Measurements from ENCODE around the gene IL12RB2.

GRCh38 chr1:67298762-67299161 is 8.9 kb upstream of the IL12RB2 start:
- no peak for TF ChIP-seq CTCF (conservative IDR thresholded peaks at IDR 0.05 in 1 of 2, IDR thresholded peaks at IDR 0.05 in 1 of 2; ENCODE audit: low read depth in 1 of 2, low read length in 2 of 2)
- no peak for TF ChIP-seq EZH2 (IDR thresholded peaks at IDR 0.05; ENCODE audit: low read length, missing control alignments)
